HuH-7 (cell line): ENCODE measurements around the gene PAPPA2.

Experiments used
- DNase-seq: peaks from one replicate; pipeline ENCODE4 v3.0.0; 2011; ENCODE audit warnings: low spot score

Gene PAPPA2

DNA sequence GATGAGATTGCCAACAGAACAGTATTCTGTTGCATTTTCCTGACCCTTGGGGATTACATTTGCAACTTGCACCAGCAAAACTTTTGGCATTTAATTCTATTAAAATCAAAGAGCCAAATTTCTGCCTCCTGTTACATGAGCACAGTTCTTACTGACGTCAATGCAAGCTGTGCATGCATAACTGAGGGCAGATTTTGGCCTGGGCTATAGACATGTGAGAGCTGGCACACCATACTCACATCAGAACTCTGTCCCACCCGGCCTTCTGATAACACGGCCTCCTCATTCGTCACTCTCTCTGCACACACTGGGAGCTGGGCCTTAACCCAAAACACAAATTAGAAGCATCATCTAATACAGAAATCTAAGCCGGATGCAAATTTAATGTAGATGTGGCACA is 31.5 kb downstream of the PAPPA2 start:
- DNase-seq, result no peak

DNA sequence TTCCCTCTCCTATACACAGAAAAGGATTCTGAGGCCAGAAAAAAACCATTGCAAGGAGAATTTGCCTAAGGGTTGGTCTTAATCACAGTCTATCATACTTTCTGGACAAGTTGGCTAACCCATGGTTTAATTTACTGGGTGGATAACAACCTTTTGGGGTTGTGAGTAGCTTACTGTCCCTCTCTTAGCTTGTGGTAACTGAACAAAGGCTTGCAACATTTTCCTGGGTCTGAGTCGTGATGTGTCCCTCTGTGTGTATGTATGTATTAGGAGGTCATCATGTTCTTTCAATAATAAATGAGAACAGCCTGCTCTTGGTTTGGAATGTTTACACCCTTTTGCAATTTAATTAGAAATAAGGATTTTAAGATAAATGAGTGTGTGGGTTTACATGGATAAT is 36.7 kb downstream of the PAPPA2 start:
- DNase-seq, result no peak

DNA sequence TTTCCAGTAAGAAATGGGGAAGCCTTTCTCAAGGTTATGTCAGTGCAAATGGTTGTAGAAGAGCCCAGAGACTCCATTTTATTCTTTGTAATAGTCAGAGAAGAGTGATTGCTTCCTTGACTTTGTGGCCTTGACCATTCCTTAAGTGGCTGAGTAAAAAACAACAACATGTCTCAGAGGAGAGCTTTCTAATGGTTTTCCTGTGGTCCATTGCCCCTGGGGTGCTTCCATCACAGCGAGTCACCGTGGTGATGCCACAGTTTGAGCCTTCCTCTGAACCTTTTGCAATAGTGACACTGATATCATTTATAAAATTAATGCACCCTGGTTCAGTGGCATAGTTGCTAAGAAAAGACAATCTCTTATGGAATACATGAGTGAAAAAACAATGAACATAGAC is 38.6 kb downstream of the PAPPA2 start:
- DNase-seq, result no peak

DNA sequence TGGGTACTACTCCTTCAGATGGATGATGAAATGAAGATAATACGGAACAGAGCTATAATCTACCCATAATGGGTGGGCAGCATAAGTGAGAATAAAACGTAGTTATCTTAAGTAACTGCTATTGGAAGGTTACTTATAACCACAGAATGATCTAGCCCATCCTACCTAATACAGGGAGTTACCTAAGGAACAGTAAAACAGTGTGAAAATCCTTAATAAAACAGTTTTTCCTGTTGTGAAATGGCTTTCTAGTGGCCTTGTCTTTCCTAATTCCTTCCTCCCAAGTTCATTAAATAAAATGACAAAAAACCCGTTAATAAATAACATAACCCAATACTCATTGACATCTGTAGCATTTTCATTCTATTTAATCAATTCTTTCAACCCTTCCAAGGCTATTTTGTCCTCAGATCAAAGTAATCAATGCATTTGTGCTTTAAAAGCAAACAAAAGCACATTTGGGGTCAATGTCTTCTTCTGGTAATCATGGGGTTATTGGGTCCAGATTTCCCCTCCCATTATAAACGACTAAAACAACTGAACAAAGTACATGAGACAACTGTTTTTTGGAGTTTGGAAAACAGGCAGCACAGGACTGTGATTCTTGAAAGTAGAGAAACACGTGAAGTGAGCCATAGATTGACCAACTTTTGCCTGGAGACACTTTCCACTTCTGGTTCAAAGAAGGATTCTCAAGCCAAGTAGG is 42.0 kb downstream of the PAPPA2 start:
- no peak for DNase-seq

DNA sequence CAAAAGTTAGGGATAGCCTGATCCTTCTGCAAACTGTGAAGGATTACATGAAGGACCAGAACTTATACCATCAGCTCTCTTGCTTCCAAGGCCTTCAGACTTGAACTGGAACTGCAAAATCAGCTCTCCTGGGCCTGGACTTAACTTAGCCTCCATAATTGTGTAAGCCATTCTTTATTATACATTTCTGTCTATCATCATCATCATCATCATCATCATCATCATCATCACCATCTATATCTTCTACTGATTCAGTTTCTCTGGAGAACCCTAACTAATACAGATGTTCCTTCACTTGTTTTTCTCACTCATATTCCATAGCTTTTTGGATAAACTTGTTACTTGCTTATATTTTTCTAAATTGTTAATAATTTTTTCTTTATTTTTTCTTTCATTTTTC is 50.0 kb downstream of the PAPPA2 start:
- no peak for DNase-seq

DNA sequence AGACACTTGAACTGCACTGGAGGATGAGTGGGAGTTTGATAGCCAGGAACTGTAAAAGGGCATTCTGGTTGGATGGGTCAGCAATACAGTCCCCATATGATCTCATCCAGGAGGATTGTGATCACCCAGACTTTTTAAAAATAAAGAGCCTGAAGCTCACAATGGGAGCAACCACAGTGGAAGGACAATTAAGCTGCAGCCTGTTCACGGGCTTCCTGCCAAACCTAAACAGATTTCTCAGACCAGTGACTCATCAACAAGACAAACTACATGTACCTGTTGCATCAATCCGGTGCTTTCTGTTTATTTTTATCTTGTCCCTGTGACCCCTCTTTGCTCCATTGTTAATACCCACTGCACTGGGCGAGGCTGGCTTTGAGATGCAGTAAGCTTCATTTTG is 52.3 kb downstream of the PAPPA2 start:
- DNase-seq, result no peak

DNA sequence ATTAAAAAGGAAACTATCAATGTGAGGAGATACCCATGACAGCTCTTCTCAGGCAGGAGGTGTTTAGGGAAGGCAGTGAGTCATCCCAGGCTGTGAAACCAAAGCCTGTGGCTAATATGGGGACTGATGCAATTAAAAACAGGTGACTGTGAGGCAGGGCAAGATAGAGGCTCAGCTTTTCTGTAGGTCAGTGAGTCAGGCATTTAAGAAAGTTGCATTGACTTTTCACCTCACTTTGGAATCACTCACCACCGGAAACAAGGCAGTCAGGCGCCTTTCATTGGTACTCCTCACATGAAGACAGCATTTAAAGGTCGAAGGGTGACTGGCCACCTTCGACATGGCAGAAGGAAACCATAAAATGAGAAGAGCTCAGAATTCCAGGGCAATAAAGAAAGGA is 54.5 kb downstream of the PAPPA2 start:
- no peak for DNase-seq

DNA sequence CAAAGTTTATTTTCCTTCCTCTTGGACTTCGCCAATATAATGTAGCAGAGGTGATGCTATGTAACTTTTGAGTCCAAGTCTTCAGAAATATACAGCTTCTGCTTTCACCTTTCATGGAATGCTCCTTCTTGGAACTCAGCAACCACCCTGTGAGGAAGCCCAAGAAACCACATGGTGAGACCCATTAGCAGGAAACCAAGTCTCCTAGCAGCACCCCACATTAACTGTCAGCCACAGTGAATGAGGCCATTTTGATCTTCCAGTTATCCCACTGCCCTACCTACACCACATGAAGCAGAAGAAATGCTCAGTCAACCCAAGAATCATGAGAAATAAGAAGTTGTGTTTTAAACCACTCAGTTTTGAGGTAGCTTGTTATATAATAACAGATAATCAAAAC is 58.2 kb downstream of the PAPPA2 start:
- no peak for DNase-seq

DNA sequence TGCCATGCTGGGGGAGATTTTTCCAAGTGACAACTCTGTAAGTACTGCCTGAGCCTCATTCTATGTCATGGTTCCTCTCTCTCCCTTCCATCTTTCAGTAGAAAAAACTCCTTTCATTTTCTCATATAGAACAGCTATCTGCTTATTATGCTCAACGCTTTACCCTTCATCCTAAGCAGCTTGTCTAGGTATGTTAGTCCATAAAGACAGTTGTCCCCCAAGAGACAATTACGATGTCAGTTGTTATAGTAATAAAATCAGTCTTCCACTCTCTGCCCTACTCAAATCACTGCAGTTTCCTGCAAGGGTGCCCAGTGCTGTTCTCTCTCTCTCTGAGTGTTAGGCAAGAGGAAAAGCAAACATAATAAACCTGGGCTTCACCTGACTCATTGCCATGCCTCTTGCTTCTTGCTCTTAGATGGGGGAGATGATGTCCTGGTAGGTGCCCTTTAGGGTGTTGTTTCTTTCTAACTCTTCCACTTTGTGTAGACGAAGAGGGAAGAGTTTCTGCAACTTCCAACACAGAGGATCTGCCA is 59.4 kb downstream of the PAPPA2 start:
- no peak for DNase-seq

DNA sequence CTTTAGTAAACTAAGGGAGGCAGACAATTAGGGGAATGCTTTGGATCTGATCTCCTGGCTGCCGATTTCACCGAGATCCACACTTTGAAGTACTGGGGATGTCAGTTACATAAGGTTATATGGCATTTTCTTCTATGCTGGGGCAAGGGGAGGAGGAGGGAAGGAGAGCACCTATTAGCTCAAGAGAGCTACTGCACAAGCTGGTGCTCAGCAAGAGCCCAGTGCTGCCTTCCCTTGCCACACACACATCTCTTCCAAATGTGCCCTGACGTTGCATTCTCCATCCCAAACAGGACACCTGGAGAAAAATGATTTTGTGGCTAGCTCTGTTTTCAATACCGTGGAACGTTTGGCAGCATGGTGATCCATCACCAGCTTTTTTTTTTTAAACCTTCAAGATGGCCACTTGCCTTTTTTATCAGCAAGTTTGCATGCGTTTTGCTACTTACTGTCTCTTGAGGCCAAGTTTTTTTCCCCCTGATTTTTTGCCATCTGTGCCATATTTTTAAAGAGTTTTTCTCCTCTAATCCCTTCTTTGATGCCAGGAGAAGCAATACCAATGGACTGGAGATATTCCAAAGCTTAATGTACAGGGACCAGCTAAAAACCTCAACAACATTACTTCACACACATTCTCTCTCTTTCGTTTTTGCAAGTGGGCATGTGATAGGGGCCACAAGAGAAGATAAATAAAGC is 66.6 kb downstream of the PAPPA2 start:
- DNase-seq, result no peak

DNA sequence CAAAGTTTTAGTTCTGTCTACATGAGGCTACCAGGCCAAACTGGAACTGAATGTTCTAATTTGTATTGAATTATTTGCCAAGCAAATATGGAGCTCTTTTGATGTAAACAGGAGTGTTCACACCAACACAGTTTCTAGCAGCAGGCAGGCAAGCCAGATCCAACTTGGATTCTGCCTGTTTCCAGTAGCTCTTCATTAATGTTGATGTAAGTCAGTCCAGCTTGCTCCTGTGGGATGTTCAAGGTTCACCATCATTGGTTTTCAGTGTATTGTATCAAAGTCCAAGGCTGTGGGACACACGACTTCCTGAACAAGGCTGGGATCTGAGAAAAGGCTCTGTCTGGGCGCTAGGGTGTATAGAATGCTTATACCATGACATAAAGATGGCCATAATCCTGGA is 68.1 kb downstream of the PAPPA2 start:
- DNase-seq, result no peak

DNA sequence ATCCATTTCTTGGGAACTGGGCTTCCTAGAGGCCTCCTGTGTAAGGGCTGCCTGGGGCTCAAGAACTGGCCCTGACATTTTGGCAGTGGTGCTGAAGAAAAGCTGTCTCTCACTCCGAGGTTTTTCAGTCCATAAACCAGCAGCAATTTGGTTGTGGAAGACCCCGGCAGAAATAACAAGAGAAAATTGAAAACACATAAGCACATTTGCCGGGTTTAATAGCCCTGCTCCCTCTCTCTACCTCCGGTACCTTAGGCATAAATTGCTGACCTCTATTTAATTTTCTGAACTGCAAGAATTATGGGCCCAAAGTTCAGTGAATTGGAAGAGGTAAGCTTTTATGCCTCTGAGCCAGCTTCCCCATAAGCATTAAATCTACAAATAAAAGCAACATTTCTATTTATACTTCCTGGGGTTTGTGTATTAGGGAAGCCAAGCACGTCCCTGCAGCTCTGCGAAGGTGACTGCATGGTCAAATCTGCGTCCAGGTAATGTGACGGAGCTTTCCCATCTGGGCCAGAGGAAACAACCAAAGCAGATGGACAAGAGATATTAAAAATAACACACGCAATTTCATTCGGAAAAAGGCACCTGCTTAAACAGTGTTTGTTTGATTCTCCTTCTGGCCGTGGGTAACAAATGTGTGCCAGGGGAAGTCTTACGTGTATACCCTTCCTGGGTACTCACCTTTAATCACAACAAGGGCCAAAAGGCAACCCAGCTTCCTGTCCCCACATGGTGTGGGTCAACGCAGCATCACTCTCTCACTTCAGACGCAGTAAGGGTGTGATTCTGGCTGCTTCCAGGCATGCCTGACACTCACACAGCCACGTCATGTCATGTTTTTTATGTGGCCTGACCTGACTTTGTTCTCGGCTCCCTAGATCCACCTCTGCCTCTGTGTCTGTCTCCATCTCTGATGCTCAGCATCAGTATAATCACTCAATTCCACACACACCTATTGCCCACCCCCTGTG is 69.2 kb downstream of the PAPPA2 start:
- no peak for DNase-seq

DNA sequence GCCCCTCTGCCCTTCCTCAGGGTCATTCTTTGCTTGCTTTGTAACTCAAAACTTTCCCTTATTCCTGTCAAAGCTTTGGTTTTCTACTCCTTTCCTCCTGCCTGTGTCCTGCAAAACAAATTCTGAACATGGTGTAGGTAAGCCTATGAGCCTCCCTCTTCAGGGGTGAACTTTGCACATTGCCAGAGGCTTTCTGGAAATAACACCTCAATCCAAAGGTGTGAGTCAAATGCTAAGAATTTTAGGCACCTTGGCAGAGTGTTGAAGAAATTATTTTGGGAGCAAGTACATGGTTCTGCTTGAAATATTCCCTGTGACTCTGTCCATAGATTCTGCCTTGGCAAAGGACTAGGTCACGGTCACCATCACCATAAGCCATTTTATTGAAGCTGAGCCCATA is 70.0 kb downstream of the PAPPA2 start:
- DNase-seq, result no peak

DNA sequence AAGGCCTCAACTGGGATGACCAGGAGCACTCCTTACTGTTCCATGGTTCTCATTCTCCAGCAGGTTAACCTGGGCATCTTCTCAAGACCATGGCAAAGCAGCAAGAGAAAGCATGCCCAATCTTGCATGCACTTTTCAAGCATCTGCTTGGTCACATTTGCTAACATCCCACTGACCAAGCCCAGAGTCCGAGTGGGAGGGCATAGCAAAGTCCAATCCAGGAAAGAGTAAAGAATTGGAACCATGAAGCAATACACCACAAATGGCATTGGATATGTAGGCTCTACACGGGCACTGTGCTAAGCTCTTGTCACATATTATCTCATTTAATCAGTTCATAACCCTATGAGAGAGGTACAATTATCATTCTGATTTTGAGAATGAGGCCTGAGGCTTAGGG is 73.6 kb downstream of the PAPPA2 start:
- DNase-seq, result no peak

DNA sequence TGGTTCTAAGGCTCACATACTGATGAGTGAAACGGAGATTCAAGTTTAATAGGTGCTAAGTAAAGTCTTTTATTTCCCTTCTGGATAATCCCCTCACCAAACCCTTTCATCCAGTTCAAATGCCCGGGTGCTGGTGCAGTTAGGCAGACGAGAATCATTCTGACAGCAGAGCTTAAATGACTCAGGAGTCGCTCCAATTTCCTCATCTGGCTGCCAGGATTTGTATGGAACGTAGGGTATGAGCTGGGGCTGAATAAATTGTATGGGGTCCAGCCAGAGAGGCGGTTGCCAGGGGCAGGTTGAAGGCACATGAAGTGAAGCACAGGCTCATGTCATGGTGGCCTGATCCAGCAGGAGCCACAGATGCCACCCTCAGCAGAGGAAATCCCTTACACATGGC is 76.0 kb downstream of the PAPPA2 start:
- DNase-seq, result no peak

DNA sequence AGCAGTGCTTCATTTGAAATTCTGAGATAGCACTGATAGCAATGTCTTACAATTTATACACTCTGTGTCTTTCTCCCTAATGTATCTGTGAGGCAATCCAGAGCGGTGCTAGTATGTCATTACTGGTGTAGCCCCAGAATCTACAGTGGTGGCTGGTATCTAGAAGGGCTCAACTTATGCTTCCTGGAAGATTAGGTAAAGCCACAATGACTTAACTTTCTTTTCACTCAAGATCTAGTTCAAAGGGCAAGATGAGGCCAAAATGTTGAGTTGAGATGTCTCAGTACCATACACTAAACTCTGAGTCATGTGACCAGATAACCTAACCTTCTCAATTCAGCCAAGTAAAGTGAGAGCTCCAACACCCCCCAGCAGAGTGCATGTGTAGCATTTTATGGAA is 77.5 kb downstream of the PAPPA2 start:
- DNase-seq, result no peak

DNA sequence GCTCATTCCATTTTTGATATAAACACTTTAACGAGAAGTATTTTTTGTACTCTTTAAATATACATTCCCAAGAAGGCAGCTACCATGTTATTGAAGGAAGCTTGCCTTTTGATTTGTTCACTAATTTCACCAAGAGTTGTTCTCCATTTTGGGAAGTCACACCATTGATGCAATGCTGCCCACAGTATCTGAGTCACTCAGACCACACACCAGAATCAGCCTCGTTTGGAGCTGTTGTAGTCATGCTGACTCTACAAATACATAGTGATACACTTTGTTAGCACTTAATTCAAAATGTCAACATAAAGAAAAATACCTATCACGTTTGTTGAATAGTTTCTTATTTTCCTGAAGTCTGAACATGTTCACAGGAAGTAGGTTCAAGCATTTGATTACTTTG is 78.7 kb downstream of the PAPPA2 start:
- no peak for DNase-seq

DNA sequence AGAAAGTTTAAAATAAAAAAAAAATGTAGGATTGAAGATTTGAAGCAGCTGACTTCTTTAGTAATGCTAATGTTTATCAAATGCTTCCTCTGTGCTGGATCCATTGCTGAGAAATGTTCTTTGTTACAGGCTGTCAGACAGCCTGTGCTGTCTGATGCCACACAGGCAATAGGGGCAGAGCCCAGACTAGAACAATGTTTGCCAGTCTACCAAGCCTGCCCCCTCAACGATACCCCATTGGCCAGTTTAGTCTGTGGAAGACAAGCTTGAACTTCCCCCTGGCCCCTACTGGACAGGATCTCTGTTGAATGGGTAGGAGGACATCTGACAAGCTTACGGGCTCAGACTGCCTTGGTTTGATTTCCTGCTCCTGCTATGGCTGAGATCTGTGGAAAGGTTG is 79.4 kb downstream of the PAPPA2 start:
- no peak for DNase-seq

DNA sequence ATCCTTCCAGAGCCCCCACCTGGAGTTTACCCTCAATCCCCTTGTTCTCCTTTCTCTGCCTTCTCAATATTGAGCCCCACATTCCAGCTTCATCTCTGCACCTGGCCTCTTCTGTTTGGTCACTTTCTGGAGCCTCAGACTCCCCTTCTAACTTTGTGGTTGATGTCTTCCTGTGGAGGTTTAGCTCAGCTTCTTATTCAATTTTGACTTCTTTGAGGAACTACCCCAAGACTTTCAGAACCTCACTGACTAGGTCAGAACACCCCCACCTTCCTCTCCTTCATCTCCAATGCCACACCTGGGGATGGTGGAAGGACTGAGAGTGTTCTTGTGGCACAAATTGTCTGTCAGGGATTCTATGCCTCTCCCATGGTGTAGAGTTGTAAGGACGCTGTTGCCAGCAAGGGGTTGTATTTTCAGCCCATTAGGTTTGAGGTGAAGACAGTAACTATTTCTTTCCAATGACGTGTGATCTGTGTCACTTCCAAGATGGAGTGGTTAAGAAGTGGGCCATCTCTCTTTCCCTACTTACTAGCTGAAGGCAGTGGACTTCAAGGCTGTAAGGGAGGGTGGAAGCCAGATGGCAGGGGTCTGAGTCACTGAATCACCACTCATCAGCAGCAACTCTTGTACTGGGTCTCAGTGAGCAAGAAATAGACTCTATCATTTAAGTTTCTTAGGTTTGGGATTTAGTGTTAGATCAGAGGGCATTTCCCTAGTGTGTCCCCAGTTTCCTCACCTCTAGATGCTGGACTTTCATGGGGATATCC is 80.6 kb downstream of the PAPPA2 start:
- DNase-seq, result no peak

DNA sequence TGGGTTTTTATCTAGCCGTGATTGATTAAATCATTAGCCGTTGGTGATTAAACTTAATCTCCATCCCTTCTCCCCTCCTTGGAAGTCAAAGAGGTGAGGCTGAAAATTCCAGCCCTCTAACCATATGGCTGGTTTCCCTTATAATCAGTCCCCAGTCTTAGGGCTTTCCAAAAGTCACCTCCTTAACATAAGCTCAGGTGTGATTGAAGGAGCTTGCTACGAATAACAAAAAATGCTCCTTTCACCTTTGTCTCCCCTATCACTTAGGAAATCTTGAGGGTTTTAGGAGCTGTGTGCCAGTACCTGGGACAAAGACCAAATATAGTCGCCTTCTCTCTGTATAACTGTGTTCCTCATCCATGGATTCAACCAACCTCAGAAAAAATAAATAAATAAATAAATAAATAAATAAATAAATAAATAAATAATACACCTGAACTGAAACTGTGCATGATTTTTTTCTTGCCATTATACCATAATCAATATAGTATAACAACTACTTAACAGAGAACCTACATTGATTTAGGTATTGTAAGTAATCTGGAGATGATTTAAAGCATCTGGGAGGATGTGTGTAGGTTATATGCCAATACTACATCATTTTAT is 82.2 kb downstream of the PAPPA2 start:
- no peak for DNase-seq

DNA sequence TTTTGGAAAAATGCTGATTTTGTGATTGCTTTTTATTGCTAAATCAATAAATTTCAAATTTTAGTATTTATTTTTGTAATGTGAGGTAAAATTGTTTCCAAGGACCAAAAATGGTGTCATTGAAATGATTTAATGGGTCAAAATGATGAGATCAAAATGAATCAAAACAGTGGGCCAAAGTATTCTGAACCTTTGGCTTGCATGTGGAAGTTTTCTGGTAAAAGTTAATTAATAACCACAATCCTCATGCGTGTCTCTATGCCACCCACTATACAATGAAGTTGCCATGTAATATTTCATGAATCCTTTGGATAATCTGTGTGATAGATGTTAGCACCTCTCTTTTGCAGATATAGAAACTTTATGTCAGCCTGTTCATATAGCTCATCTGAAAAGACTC is 83.8 kb downstream of the PAPPA2 start:
- DNase-seq, result no peak
